Measurements from ENCODE around the gene ZRANB1. TPM values are rescaled to one million over a fixed set of nuclear protein-coding genes. Genes with fewer than 3 reads are reported as not detected.

Gene ZRANB1
- total and polyA plus RNA-seq, 10 of the 15 experiments (the other 5 are each of a cell fraction or from before 2014, with no cell fraction given) = 1.7 to 11.8 (median 6.2) TPM

GRCh38 chr10:124993736-124994451 lies 52.0 kb downstream of the ZRANB1 start:
- DNase-seq (ENCODE audit: low read depth, low spot score) (no peak), FAIRE-seq (peak; percentile 44), ATAC-seq (no peak)
- 91% methylated on average over 21 of the region's 21 CpGs for WGBS (ENCODE audit: insufficient coverage, insufficient replicate concordance, low lambda C conversion rate, missing lambda C conversion rate)
- Histone ChIP-seq H3K4me1 (ENCODE audit: control insufficient read depth, insufficient read depth, low read length) (peaks cover 6% of the 10 kb centered on the region), H2AFZ (ENCODE audit: control insufficient read depth, low read depth, low read length) (no peak overlapping the region), H3K27me3 (replicated peaks in 1 of 2; ENCODE audit: control insufficient read depth in 2 of 2, insufficient read depth in 2 of 2, low read length in 1 of 2) (no peaks in the 10 kb centered on the region), H3K4me2 (ENCODE audit: control insufficient read depth, insufficient read depth) (no peak overlapping the region), H3K79me2 (ENCODE audit: control insufficient read depth, insufficient read depth, low read length) (no peaks in the 10 kb centered on the region), H3K36me3 (ENCODE audit: control insufficient read depth in 2 of 2, insufficient read depth in 2 of 2, low read length in 1 of 2) (no peaks in the 10 kb centered on the region), H3K9ac (ENCODE audit: control insufficient read depth, insufficient read depth, low read length) (no peak overlapping the region), H3K27ac (ENCODE audit: control insufficient read depth, insufficient read depth) (no peak overlapping the region), H3K9me3 (replicated peaks; ENCODE audit: control insufficient read depth, insufficient read depth, low read length) (no peaks in the 10 kb centered on the region), H3K4me3 (no peak overlapping the region), H4K20me1 (ENCODE audit: control insufficient read depth, insufficient read depth) (no peaks in the 10 kb centered on the region)
- ChIA-PET POLR2A (no interaction called here), RAD21 (ENCODE audit: unreplicated experiment) (no interaction called here), SMC1A (ENCODE audit: uncharacterized antibody, unreplicated experiment) (no interaction called here), CTCF (interaction anchor here (1.2 to 2.7 kb wide), 5 partner anchors 18 to 72 kb away, joined by 4 to 13 read pairs (median 6); no protein-coding TSS in a partner anchor)
- no peak for TF ChIP-seq KLF5 (IDR thresholded peaks at IDR 0.05; ENCODE audit: partially characterized antibody)
- no TSS peak for BruUV-seq (replicated peaks)
- intact Hi-C loops (cut with micrococcal nuclease; ENCODE audit: unreplicated experiment) (no loop called here), in situ Hi-C loops (cut with MboI) (no loop called here)

GRCh38 chr10:124994573-124995473 lies 52.9 kb downstream of the ZRANB1 start:
- Histone ChIP-seq H3K27ac (ENCODE audit: control insufficient read depth, insufficient read depth) (no peak overlapping the region), H3K4me2 (ENCODE audit: control insufficient read depth, insufficient read depth) (no peak overlapping the region), H3K79me2 (ENCODE audit: control insufficient read depth, insufficient read depth, low read length) (no peaks in the 10 kb centered on the region), H3K27me3 (replicated peaks in 1 of 2; ENCODE audit: control insufficient read depth in 2 of 2, insufficient read depth in 2 of 2, low read length in 1 of 2) (no peaks in the 10 kb centered on the region), H3K4me1 (ENCODE audit: control insufficient read depth, insufficient read depth, low read length) (no peaks in the 10 kb centered on the region; the same call in 1 of the 2 replicates), H3K36me3 (ENCODE audit: control insufficient read depth in 2 of 2, insufficient read depth in 2 of 2, low read length in 1 of 2) (no peaks in the 10 kb centered on the region), H3K9ac (ENCODE audit: control insufficient read depth, insufficient read depth, low read length) (no peak overlapping the region), H4K20me1 (ENCODE audit: control insufficient read depth, insufficient read depth) (no peaks in the 10 kb centered on the region), H3K9me3 (replicated peaks; ENCODE audit: control insufficient read depth, insufficient read depth, low read length) (no peaks in the 10 kb centered on the region), H3K4me3 (no peak overlapping the region), H2AFZ (ENCODE audit: control insufficient read depth, low read depth, low read length) (no peak overlapping the region)
- ChIA-PET CTCF (no interaction called here), POLR2A (no interaction called here), SMC1A (ENCODE audit: uncharacterized antibody, unreplicated experiment) (no interaction called here), RAD21 (ENCODE audit: unreplicated experiment) (no interaction called here)
- intact Hi-C loops (cut with micrococcal nuclease; ENCODE audit: unreplicated experiment) = no loop called here
- DNase-seq (ENCODE audit: low read depth, low spot score) (no peak), ATAC-seq (no peak), FAIRE-seq (no peak)
- in situ Hi-C loops (cut with MboI) = no loop called here
- no TSS peak for BruUV-seq (replicated peaks)
- WGBS (ENCODE audit: insufficient coverage, insufficient replicate concordance, low lambda C conversion rate, missing lambda C conversion rate) = 77% methylated on average over 31 of the region's 31 CpGs
- TF ChIP-seq TAF1 (IDR thresholded peaks at IDR 0.05; ENCODE audit: borderline replicate concordance, low read depth, low read length) (no peak), LARP7 (IDR thresholded peaks at IDR 0.05) (no peak)
